Activated T-cell treated with anti-CD3 and anti-CD28 coated beads, Interleukin-2, amount 50 U/mL, for 4 hours (primary cell): ENCODE results near the gene ICA1. TPM values are rescaled to one million over a fixed set of nuclear protein-coding genes. Genes with fewer than 3 reads are reported as not detected.

Source experiments
- ATAC-seq, 2 donors: fragments of 200-7000 bp; cut with Tn5 transposase; one replicate each; pipeline ENCODE4 v1.10.0; 2021
- DNase-seq: peaks from one replicate; pipeline ENCODE4 v3.0.0-alpha.2; 2020
- H3K27me3 Mint-ChIP-seq: one replicate; pipeline ENCODE4 v1.8.0; 2021; ENCODE audit warnings: low read depth, mixed read lengths
- H3K36me3 Mint-ChIP-seq: one replicate; pipeline ENCODE4 v1.8.0; 2022; ENCODE audit warnings: mixed read lengths; ENCODE audit not compliant: insufficient read depth
- H3K4me1 Mint-ChIP-seq: one replicate; pipeline ENCODE4 v1.8.0; 2021; ENCODE audit warnings: low read depth, mixed read lengths
- H3K4me3 Mint-ChIP-seq: one replicate; pipeline ENCODE4 v1.8.0; 2021; ENCODE audit warnings: mild to moderate bottlenecking, moderate library complexity, mixed read lengths
- H3K9me3 Mint-ChIP-seq: one replicate; pipeline ENCODE4 v1.8.0; 2021; ENCODE audit warnings: mixed read lengths
- total RNA-seq, 3 donors: library from RNA; stranded (reverse); gene quantifications; one replicate each; pipeline ENCODE4 v1.2.1, GENCODE V29; 2021

Gene ICA1
- total RNA-seq, 3 donors from 2014 or later: 0.18 to 0.41 (median 0.32) TPM

DNA sequence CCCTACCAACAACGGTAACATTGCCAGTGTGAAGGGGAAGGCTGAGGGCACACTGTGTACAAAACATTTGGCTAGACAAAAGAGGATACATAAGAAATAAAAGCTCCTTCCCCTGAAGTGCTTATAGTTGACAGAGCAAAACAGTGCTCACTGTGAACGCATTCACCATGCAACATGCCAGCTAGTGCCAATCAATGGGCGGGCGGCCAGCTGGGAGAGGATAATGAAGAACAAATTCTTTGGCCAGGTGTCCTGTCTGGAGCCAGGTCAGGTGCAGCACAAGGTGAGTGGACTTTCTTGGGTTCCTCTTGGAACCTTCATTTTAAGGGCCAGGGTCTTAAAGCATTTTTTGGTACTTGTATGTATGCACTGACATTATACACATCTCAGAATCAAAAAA lies 106.1 kb downstream of the ICA1 start:
- no peaks in the 10 kb centered on the region for H3K27me3 Mint-ChIP-seq
- peaks cover 12% of the 10 kb centered on the region for H3K4me1 Mint-ChIP-seq
- H3K9me3 Mint-ChIP-seq: peaks cover 3% of the 10 kb centered on the region
- DNase-seq (no peak), ATAC-seq (no peak)
- no peaks in the 10 kb centered on the region for H3K36me3 Mint-ChIP-seq
- no peak overlapping the region for H3K4me3 Mint-ChIP-seq

GRCh38 chr7:8154272-8154671 lies 107.7 kb downstream of the ICA1 start:
- Mint-ChIP-seq H3K4me3 (no peak overlapping the region), H3K9me3 (peaks cover 3% of the 10 kb centered on the region), H3K27me3 (no peaks in the 10 kb centered on the region)

GRCh38 chr7:8152489-8153192 lies 109.3 kb downstream of the ICA1 start:
- H3K36me3 Mint-ChIP-seq: no peaks in the 10 kb centered on the region
- DNase-seq (no peak), ATAC-seq (peak; percentile 30 to 41)
- H3K4me1 Mint-ChIP-seq: peaks cover 36% of the 10 kb centered on the region
- no peak overlapping the region for H3K4me3 Mint-ChIP-seq
- no peaks in the 10 kb centered on the region for H3K27me3 Mint-ChIP-seq
- peaks cover 3% of the 10 kb centered on the region for H3K9me3 Mint-ChIP-seq

More at GRCh38 chr7:8154272-8154671, 107.7 kb downstream of the ICA1 start:
- ATAC-seq: no peak
- Mint-ChIP-seq H3K36me3 (no peaks in the 10 kb centered on the region), H3K4me1 (peaks cover 27% of the 10 kb centered on the region)
- no peak for DNase-seq

DNA sequence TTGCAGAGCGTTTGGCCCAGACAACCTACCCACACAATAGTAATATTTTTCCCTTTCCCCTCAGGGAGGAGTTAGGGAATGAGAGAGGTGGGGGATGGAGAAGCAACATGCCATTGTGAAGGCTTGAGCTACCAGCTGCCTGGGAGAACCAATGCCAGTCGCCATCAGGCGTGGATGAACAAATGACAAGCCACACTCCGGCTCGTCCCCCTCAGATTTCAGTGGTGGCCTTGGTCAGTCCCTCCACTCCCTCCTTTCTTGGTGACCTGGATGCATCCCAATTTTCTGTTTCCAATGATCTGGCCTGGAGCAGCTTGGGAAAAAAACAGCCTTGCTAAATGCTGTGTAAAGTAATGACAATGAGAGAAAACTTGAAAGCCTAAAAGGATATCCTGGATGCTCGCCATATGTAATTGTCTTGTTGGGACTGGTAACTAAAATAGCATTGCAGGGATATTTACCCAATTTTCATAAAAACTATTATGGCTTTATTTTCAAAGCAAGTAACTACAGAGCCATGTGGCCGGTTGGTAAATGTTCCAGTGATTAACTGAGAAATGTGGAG lies 110.7 kb downstream of the ICA1 start:
- DNase-seq: no peak
- Mint-ChIP-seq H3K27me3 (no peaks in the 10 kb centered on the region), H3K9me3 (peaks cover 3% of the 10 kb centered on the region), H3K4me3 (no peak overlapping the region), H3K4me1 (peaks cover 40% of the 10 kb centered on the region), H3K36me3 (no peaks in the 10 kb centered on the region)
- ATAC-seq: no peak

GRCh38 chr7:8149222-8149621 lies 112.7 kb downstream of the ICA1 start:
- no peaks in the 10 kb centered on the region for H3K27me3 Mint-ChIP-seq
- H3K4me3 Mint-ChIP-seq: no peak overlapping the region
- peaks cover 3% of the 10 kb centered on the region for H3K9me3 Mint-ChIP-seq
- H3K4me1 Mint-ChIP-seq: peaks cover 45% of the 10 kb centered on the region
- no peaks in the 10 kb centered on the region for H3K36me3 Mint-ChIP-seq
- peak; percentile 49 to 52 for ATAC-seq
- no peak for DNase-seq

DNA sequence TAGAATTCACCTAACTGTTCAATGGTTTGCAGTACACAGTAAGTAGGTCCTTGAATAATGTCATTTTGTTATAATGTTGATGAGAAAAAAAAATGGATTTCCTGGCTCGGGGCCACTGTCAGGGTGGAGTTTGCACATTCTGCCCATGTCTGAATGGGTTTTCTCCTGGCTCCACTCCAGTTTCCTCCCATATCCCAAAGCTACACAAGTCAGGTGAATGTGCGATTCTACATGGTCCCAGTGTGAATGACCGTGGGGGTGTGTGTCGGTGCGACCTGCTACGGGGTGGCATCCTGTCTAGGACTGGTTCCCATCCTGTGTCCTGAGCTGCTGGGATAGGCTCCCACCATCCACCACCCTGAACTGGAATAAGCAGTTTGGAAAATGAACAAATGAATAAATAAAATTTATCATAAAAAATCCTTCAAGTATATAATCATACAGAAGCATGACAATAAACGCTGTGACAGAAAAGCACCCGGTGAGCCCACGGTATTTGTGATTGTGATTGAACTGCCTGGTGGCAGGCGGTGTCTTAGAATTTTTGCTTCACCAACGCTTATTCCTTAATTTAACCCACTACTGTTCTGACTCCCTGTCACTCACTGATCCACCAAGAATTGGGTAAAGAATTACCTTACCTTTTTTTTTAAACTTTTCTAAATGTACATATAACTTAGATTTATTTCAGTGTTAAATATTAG lies 114.1 kb downstream of the ICA1 start:
- Mint-ChIP-seq H3K4me1 (peaks cover 56% of the 10 kb centered on the region), H3K36me3 (no peaks in the 10 kb centered on the region), H3K27me3 (no peaks in the 10 kb centered on the region), H3K4me3 (no peak overlapping the region), H3K9me3 (peaks cover 3% of the 10 kb centered on the region)
- DNase-seq: no peak
- ATAC-seq: no peak

DNA sequence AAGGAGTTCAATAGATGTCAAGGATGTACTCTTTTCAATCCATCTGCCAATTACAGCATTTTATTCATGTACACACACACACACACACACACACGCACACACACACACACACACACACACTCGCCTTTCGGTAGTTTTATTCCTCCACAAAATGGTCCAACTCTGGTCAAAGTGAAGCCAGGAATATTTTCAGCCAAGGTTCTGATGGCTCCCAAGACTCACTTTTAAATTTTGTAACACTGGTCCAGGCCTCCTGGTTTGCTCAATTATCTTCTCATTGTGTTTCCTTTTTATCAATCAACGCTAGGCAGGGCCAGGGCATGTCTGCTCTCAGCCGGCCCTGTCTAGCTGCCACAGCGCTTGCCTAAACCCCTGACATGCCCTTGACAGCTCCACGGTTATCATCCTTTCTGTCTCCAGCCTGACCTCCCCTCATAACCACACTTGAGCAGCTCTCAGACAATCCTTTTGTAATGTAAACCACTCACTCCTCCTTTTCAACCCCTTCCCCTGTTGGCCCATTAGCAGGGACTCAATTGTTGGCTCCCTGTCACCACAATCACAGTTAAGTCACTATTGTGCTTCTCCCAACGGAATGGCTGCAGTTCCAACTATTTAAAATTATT lies 115.1 kb downstream of the ICA1 start:
- H3K9me3 Mint-ChIP-seq: peaks cover 3% of the 10 kb centered on the region
- no peaks in the 10 kb centered on the region for H3K27me3 Mint-ChIP-seq
- peaks cover 55% of the 10 kb centered on the region for H3K4me1 Mint-ChIP-seq
- ATAC-seq (no peak), DNase-seq (no peak)
- no peak overlapping the region for H3K4me3 Mint-ChIP-seq
- H3K36me3 Mint-ChIP-seq: no peaks in the 10 kb centered on the region

- no peak overlapping the region for H3K4me3 Mint-ChIP-seq
- no peaks in the 10 kb centered on the region for H3K27me3 Mint-ChIP-seq
- ATAC-seq: no peak
- H3K4me1 Mint-ChIP-seq: peaks cover 51% of the 10 kb centered on the region
- no peaks in the 10 kb centered on the region for H3K36me3 Mint-ChIP-seq
- no peaks in the 10 kb centered on the region for H3K9me3 Mint-ChIP-seq
- DNase-seq: no peak
Measured at GRCh38 chr7:8146106-8146787, 115.7 kb downstream of the ICA1 start.

- Mint-ChIP-seq H3K4me3 (no peak overlapping the region), H3K4me1 (peaks cover 48% of the 10 kb centered on the region), H3K27me3 (no peaks in the 10 kb centered on the region), H3K36me3 (no peaks in the 10 kb centered on the region), H3K9me3 (no peaks in the 10 kb centered on the region)
- ATAC-seq: no peak
- DNase-seq: no peak
Measured at GRCh38 chr7:8144856-8145255, 117.1 kb downstream of the ICA1 start.

GRCh38 chr7:8143151-8143874 lies 118.7 kb downstream of the ICA1 start:
- Mint-ChIP-seq H3K4me1 (peaks cover 32% of the 10 kb centered on the region), H3K36me3 (no peaks in the 10 kb centered on the region), H3K9me3 (no peaks in the 10 kb centered on the region), H3K4me3 (peak overlapping the region; percentile 22), H3K27me3 (no peaks in the 10 kb centered on the region)
- DNase-seq: no peak
- peak; percentile 67 to 70 for ATAC-seq

DNA sequence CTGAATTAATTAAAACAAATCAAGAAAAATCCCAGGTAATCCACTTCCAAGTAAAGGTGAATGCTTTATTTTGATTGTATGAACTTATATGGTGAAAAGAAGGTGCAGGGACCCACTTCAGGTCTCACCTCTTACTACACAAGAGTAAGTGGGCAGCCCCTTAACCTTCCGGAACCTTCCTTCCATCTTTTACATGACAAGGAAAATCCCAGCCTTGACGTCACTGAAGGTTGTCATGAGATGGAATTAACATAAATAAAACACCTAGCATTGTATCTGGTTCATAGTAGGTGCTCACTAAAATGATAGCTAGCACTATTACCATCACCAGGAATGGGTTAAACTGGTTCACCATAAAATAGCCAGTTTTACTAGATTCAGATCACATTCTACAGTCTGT lies 119.5 kb downstream of the ICA1 start:
- Mint-ChIP-seq H3K4me1 (peaks cover 36% of the 10 kb centered on the region), H3K36me3 (no peaks in the 10 kb centered on the region), H3K27me3 (no peaks in the 10 kb centered on the region), H3K9me3 (no peaks in the 10 kb centered on the region), H3K4me3 (peak overlapping the region; percentile 6)
- DNase-seq (no peak), ATAC-seq (no peak)

- DNase-seq: no peak
- no peaks in the 10 kb centered on the region for H3K36me3 Mint-ChIP-seq
- no peaks in the 10 kb centered on the region for H3K27me3 Mint-ChIP-seq
- peaks cover 33% of the 10 kb centered on the region for H3K4me1 Mint-ChIP-seq
- ATAC-seq: no peak
- peak overlapping the region; percentile 11 for H3K4me3 Mint-ChIP-seq
- H3K9me3 Mint-ChIP-seq: no peaks in the 10 kb centered on the region
Measured at GRCh38 chr7:8141070-8141469, 120.9 kb downstream of the ICA1 start.

GRCh38 chr7:8136051-8136730 lies 125.8 kb downstream of the ICA1 start:
- Mint-ChIP-seq H3K4me1 (peaks cover 56% of the 10 kb centered on the region), H3K4me3 (no peak overlapping the region), H3K27me3 (no peaks in the 10 kb centered on the region), H3K36me3 (no peaks in the 10 kb centered on the region), H3K9me3 (no peaks in the 10 kb centered on the region)
- DNase-seq: no peak
- no peak for ATAC-seq
